Stimulated activated CD4-positive, alpha-beta T cell treated with anti-CD3 and anti-CD28 coated beads, Interleukin-4, amount 100 ng/mL, for 48 hours (primary cell): ENCODE measurements around the gene SLC37A1.

Experiments used
- DNase-seq, 2 donors: peaks; one replicate each; pipeline ENCODE4 v3.0.0-alpha.2; 2020; ENCODE audit warnings: low read depth in 2 of 2

SLC37A1 gene

GRCh38 chr21:42544544-42544943 lies 30.9 kb downstream of the SLC37A1 start:
- DNase-seq: no peak

GRCh38 chr21:42545317-42545716 lies 31.7 kb downstream of the SLC37A1 start:
- DNase-seq: no peak

- DNase-seq: no peak
Observed at GRCh38 chr21:42545745-42546144, 32.1 kb downstream of the SLC37A1 start.

- no peak for DNase-seq
Observed at GRCh38 chr21:42546433-42546832, 32.8 kb downstream of the SLC37A1 start.

GRCh38 chr21:42547001-42547905 lies 33.6 kb downstream of the SLC37A1 start:
- no peak for DNase-seq

GRCh38 chr21:42547906-42548365 lies 34.3 kb downstream of the SLC37A1 start:
- DNase-seq: no peak

GRCh38 chr21:42548687-42549406 lies 35.2 kb downstream of the SLC37A1 start:
- DNase-seq: no peak

GRCh38 chr21:42550817-42551216 lies 37.2 kb downstream of the SLC37A1 start:
- no peak for DNase-seq

- no peak for DNase-seq
Observed at GRCh38 chr21:42552407-42553336, 39.0 kb downstream of the SLC37A1 start.

GRCh38 chr21:42553435-42553834 lies 39.8 kb downstream of the SLC37A1 start:
- no peak for DNase-seq

GRCh38 chr21:42554251-42554961 lies 40.8 kb downstream of the SLC37A1 start:
- no peak for DNase-seq

GRCh38 chr21:42555756-42556438 lies 42.2 kb downstream of the SLC37A1 start:
- no peak for DNase-seq

- no peak for DNase-seq
Observed at GRCh38 chr21:42556476-42556875, 42.8 kb downstream of the SLC37A1 start.

GRCh38 chr21:42556960-42557359 lies 43.3 kb downstream of the SLC37A1 start:
- DNase-seq: no peak

GRCh38 chr21:42557420-42557819 lies 43.8 kb downstream of the SLC37A1 start:
- DNase-seq: no peak

GRCh38 chr21:42558368-42558767 lies 44.7 kb downstream of the SLC37A1 start:
- DNase-seq: no peak

- no peak for DNase-seq
Observed at GRCh38 chr21:42558846-42559245, 45.2 kb downstream of the SLC37A1 start.

- DNase-seq: no peak
Observed at GRCh38 chr21:42559326-42559725, 45.7 kb downstream of the SLC37A1 start.

GRCh38 chr21:42560517-42561179 lies 47.0 kb downstream of the SLC37A1 start:
- no peak for DNase-seq
